Measurements from ENCODE around the gene PTRH2. TPM values are rescaled to one million over a fixed set of nuclear protein-coding genes. Genes with fewer than 3 reads are reported as not detected.
"Not testable (repeated sequence)": the region's sequence is repeated elsewhere in the genome, so short reads cannot be mapped to it uniquely, and the experiment has no call there.

Gene PTRH2
- total RNA-seq, result 22.0 and 31.6 TPM in 2 replicates

- DNase-seq (ENCODE audit: low read depth in 2 of 2), result peak; percentile 98 to 100
Measured at GRCh38 chr17:59707149-59707970, at the start of gene PTRH2, which contains the start of gene VMP1. PTRH2 (minus strand) TSS chr17:59707430; CDS start chr17:59697978, 9,452 bp downstream. VMP1 (plus strand) TSS chr17:59707654; CDS start chr17:59731447, 23,793 bp downstream.

- DNase-seq (ENCODE audit: low read depth in 2 of 2), result peak; percentile 61 to 91
Measured at GRCh38 chr17:59756236-59756818, 49.1 kb upstream of the PTRH2 start.

DNA sequence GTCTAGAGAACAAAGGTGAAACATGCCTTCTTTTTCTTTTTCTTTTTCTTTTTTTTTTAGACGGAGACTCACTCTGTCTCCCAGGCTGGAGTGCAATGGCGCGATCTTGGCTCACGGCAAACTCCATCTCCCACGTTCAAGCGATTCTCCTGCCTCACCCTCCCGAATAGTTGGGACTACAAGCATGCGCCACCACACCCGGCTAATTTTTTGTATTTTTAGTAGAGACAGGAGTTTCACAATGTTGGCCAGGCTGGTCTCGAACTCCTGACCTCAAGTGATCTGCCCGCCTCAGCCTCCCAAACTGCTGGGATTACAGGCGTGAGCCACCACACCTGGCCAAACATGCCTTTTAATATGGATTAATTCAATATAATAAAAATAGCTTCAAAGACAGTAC is 47.8 kb upstream of the PTRH2 start:
- not testable (repeated sequence) for DNase-seq (ENCODE audit: low read depth in 2 of 2)

- peak in 1 of 2 donors; percentile 89 for DNase-seq (ENCODE audit: low read depth in 2 of 2)
Measured at GRCh38 chr17:59754552-59754951, 47.3 kb upstream of the PTRH2 start.

GRCh38 chr17:59753522-59754467 is 46.6 kb upstream of the PTRH2 start:
- DNase-seq (ENCODE audit: low read depth in 2 of 2), result peak; percentile 86 to 90

GRCh38 chr17:59752922-59753321 is 45.7 kb upstream of the PTRH2 start:
- DNase-seq (ENCODE audit: low read depth in 2 of 2), result no peak

DNA sequence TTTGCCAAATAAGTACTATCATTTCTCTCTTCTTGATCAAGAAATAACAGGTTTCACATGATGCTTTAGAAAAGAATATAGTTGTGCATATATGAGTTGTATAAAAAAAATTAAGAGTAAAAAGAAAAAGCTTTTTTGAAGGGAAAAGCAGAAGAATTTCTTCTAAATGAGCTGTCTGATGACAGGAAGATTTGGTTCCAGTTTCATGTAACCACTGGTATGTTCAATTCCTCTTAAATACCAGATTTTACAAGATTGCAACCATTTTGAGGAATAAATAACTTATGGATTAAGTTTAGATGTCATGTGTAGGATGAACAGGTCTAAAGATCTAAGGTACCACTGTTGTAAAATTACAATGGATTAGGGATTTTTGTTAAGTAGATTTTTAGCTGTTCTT is 45.2 kb upstream of the PTRH2 start:
- DNase-seq (ENCODE audit: low read depth in 2 of 2), result no peak

GRCh38 chr17:59751955-59752413 is 44.8 kb upstream of the PTRH2 start:
- DNase-seq (ENCODE audit: low read depth in 2 of 2), result no peak

- DNase-seq (ENCODE audit: low read depth in 2 of 2), result no peak
Measured at GRCh38 chr17:59748591-59748990, 41.4 kb upstream of the PTRH2 start.

DNA sequence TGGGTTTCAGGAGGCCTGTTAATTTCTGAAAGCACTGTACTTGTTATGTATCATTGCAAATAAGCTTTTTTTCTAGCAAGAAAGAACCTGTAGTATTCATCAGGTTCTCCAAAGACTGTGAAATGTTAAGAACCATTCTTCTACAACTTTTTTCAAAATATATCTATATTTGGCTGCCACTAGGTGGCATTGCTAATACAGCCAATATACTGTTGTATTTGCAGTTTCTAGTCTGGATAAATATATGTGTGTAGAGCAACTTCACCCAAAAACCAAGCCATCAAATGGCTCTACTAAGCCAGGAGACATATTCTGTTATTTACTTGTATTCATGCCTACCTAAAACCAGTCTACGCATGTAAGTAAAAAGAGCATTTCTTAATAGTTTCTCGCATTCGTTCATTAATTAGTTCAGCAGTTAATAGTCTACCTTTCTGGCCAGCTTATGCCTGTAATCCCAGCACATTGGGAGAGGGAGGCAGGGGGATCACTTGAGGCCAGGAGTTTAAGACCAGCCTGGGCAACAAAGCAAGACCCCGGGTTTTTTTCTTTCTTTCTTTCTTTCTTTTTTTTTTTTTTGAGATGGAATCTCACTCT is 39.7 kb upstream of the PTRH2 start:
- peak; percentile 47 to 70 for DNase-seq (ENCODE audit: low read depth in 2 of 2)

DNA sequence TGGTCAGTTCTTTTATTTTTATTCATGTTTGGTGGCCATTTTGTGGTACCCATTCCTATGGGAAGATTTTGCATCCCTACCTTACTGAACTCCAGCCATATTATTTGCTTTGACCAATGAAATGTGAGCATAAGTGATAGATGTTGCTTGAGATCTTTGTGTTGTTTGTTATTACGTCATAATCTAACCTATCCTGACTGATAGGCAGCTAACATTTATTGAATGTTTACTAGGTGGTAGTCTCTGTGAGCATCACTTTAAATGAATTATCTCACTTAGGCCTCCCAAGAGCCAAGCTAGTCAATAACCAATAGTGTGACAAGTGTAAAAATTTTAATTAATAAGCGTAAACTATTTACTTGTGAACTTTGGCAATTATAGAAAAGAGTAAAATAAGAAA is 37.8 kb upstream of the PTRH2 start:
- no peak for DNase-seq (ENCODE audit: low read depth in 2 of 2)

GRCh38 chr17:59743842-59744241 is 36.6 kb upstream of the PTRH2 start:
- DNase-seq (ENCODE audit: low read depth in 2 of 2), result no peak

DNA sequence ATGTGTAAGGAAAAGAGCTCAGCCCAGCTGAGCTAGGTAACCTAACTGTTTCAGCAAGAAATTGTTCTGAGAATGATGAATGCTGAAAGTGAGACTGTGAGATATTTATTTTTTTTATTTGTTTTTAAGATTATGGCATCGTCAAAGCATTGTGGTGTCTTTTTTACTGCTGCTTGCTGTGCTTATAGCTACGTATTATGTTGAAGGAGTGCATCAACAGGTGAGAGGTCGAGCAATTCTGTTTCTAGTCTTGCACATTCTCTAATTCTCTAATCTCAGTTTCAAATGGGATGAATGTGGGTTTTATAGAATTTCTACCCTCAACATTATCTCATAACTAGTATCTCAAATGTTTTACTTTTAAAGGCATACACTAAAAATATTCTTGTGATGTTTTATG is 30.1 kb upstream of the PTRH2 start:
- no peak for DNase-seq (ENCODE audit: low read depth in 2 of 2)

DNA sequence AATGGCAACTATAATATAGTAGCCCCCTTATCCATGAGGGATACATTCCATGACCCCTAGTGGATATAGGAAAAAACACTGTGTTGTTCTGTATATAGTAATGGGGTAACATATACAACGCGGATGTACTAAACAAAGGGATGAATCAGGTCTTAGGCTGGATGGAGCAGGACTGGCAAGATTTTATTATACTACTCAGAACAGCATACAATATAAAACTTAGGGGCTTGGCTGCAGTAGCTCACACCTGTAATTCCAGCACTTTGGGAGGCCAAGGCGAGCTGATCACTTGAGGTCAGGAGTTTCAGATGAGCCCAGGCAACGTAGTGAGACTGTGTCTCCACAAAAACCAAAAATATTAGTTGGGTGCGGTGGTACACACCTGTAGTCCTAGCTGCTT is 27.0 kb upstream of the PTRH2 start:
- DNase-seq (ENCODE audit: low read depth in 2 of 2), result no peak

- no peak for DNase-seq (ENCODE audit: low read depth in 2 of 2)
Measured at GRCh38 chr17:59733697-59734096, 26.5 kb upstream of the PTRH2 start.

DNA sequence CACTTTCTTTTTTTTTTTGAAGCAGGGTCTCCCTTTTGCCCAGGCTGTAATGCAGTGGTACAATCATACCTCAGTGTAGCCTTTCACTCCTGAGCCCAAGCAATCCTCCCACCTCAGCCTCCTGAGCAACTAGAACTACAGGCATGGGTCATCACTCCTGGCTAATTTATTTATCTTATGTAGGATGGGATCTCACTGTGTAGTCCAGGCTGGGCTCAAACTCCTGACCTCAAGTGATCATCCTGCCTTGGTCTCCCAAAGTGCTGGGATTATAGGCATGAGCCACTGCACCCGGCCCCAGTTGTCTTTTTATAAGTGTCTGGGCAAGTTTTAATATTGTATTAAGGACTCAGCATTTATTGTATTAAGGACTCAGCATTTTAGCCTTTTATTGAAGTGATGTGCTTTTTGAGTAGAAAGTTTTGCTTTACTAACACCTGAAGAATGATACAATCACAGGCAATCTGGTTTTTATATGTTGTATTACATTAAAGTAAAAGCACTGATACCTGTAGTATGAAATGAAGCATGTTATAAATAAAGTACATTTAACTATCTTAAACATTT is 23.1 kb upstream of the PTRH2 start:
- DNase-seq (ENCODE audit: low read depth in 2 of 2), result no peak

GRCh38 chr17:59727817-59728533 is 20.7 kb upstream of the PTRH2 start:
- DNase-seq (ENCODE audit: low read depth in 2 of 2), result no peak

GRCh38 chr17:59725691-59726090 is 18.5 kb upstream of the PTRH2 start:
- DNase-seq (ENCODE audit: low read depth in 2 of 2), result peak in 1 of 2 donors; percentile 31

DNA sequence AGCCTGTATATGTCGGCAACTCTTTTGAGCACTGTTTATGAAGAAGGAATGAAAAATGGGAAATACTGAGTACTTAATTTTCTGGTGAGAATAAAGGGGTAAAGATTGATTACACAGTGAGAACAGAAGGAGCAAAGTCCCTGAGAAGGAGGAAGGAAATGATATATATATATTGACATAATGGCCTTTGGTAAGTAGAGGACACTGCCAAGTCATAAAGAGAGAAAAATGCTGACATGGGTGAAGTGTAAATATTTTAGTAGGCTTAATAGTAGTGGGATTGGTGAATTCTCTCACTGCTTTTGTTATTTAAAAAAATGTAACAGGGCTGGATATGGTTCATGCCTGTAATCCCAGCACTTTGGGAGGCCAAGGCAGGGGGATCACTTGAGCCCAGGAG is 16.4 kb upstream of the PTRH2 start:
- DNase-seq (ENCODE audit: low read depth in 2 of 2), result no peak

DNA sequence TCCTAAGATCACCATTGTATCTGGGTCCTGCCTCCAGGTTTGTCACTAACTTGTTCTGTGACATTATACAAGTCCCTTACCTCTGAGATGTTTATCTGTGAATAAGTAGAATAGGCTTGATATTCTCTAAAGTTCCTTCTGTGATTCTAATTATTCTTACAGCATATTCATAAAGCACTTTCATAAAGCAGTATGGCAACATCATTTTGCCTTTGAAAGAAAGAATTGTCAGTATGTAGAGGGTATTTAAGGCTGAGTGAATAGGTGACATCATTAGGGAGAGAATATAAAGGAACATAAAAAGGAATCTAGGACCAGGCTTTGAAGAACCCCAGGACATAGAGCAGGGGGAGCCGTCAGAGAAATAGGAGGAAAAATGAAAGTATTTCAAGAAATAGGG is 15.8 kb upstream of the PTRH2 start:
- no peak for DNase-seq (ENCODE audit: low read depth in 2 of 2)
